RWPE1 (cell line): ENCODE measurements around the gene ISG20.
A peak's percentile ranks its signal among the peaks of the same experiment; 100 is the strongest.

Experiments used
- CTCF ChIA-PET: fragments of 350-600 bp; sonication (Branson Sonifier 250); formaldehyde crosslinking; extraction: SDS; loops from one replicate; lab custom pipeline; 2021; lab: Yijun Ruan, JAX
- POLR2A ChIA-PET: fragments of 400-600 bp; formaldehyde crosslinking; extraction: SDS; loops from one replicate; lab custom pipeline; 2020; ENCODE audit warnings: antibody characterized with exemption; ENCODE audit not compliant: low non-redundant PET; lab: Yijun Ruan, JAX
- DNase-seq: peaks from one replicate; pipeline ENCODE4 v3.0.0; 2012; ENCODE audit warnings: low spot score
- H3K27ac ChIP-seq: fragments of 450-650 bp; 2 replicates; pipeline ENCODE4 v1.5.1; 2017
- CTCF ChIP-seq: fragments of 450-650 bp; conservative IDR thresholded peaks from 2 replicates; pipeline ENCODE4 v1.5.1; 2017; ENCODE audit warnings: low read depth, mild to moderate bottlenecking

The ISG20 gene

GRCh38 chr15:88638626-88639372 lies at the start of gene ISG20:
ISG20 (plus strand) TSS chr15:88639016; CDS start chr15:88639367, 351 bp downstream.
- POLR2A ChIA-PET, result no interaction called here
- CTCF ChIA-PET, result interaction anchor here (1.0 kb wide), 1 partner anchor 12 kb away, joined by 4 read pairs; no protein-coding TSS in a partner anchor
- DNase-seq, result peak; percentile 100
- H3K27ac ChIP-seq, result peak within 1 kb of the TSS; percentile 93
- TF ChIP-seq CTCF, result peak; percentile 84

- ChIA-PET POLR2A (no interaction called here), CTCF (no interaction called here)
- no peak overlapping the region for H3K27ac ChIP-seq
- no peak for TF ChIP-seq CTCF
- no peak for DNase-seq
Measured at GRCh38 chr15:88590759-88591158, 48.1 kb upstream of the ISG20 start.

GRCh38 chr15:88591384-88591783 lies 47.4 kb upstream of the ISG20 start:
- no peak for DNase-seq
- no peak for TF ChIP-seq CTCF
- no peak overlapping the region for H3K27ac ChIP-seq
- ChIA-PET CTCF (no interaction called here), POLR2A (no interaction called here)

- TF ChIP-seq CTCF, result no peak
- ChIA-PET POLR2A (no interaction called here), CTCF (no interaction called here)
- H3K27ac ChIP-seq, result no peak overlapping the region
- no peak for DNase-seq
Measured at GRCh38 chr15:88603885-88604284, 34.9 kb upstream of the ISG20 start.

GRCh38 chr15:88604381-88605188 lies 34.2 kb upstream of the ISG20 start:
- no peak overlapping the region for H3K27ac ChIP-seq
- ChIA-PET CTCF (no interaction called here), POLR2A (no interaction called here)
- no peak for TF ChIP-seq CTCF
- DNase-seq, result no peak

GRCh38 chr15:88605189-88606069 lies 33.4 kb upstream of the ISG20 start:
- H3K27ac ChIP-seq, result no peak overlapping the region
- no peak for DNase-seq
- POLR2A ChIA-PET, result no interaction called here
- no peak for TF ChIP-seq CTCF
- CTCF ChIA-PET, result no interaction called here
